Right atrium auricular region (tissue), 2 donors: Measurements from ENCODE around the gene HSD17B11. TPM values are rescaled to one million over a fixed set of nuclear protein-coding genes. Genes with fewer than 3 reads are reported as not detected.

Experiments
- DNase-seq: peaks from one replicate; pipeline ENCODE4 v3.0.0-alpha.2; 2019; ENCODE audit warnings: low spot score
- H3K27ac ChIP-seq, 2 donors: fragments of 200-600 bp; sonication (generic); 1 replicate in 1 of 2; 2 replicates in 1 of 2; pipeline ENCODE4 v1.5.1; 2016 to 2019
- H3K27me3 ChIP-seq, 2 donors: fragments of 200-600 bp; sonication (generic); one replicate each; pipeline versions ENCODE4 v1.5.1 to v1.6.0; 2017 to 2019
- H3K36me3 ChIP-seq: fragments of 200-600 bp; sonication (generic); one replicate; pipeline ENCODE4 v1.5.1; 2016
- H3K4me1 ChIP-seq, 2 donors: fragments of 200-600 bp; sonication (generic); one replicate each; pipeline versions ENCODE4 v1.5.1 to v1.6.0; 2017 to 2019
- H3K4me3 ChIP-seq, 2 donors: fragments of 200-600 bp; sonication (generic); 1 replicate in 1 of 2; 2 replicates in 1 of 2; pipeline ENCODE4 v1.5.1; 2017 to 2019; ENCODE audit warnings: mild to moderate bottlenecking in 1 of 2, moderate library complexity in 1 of 2
- H3K9me3 ChIP-seq, 2 donors: fragments of 200-600 bp; sonication (generic); one replicate each; pipeline ENCODE4 v1.5.1; 2019
- total RNA-seq, 2 donors: library from RNA; depleted of rRNA; stranded (reverse); fragments of >200 nt; gene quantifications; one replicate each; pipeline ENCODE4 v1.1.0, GENCODE V29; 2016
- TF ChIP-seq, protein P1 (sequence below), 2 donors: fragments of 200-600 bp; sonication (generic); IDR thresholded peaks; one replicate each; pipeline ENCODE4 v1.5.1; 2019; ENCODE audit warnings: antibody characterized with exemption in 2 of 2

The HSD17B11 gene
- total RNA-seq, 2 donors from 2014 or later: 32.4 to 33.8 TPM

DNA sequence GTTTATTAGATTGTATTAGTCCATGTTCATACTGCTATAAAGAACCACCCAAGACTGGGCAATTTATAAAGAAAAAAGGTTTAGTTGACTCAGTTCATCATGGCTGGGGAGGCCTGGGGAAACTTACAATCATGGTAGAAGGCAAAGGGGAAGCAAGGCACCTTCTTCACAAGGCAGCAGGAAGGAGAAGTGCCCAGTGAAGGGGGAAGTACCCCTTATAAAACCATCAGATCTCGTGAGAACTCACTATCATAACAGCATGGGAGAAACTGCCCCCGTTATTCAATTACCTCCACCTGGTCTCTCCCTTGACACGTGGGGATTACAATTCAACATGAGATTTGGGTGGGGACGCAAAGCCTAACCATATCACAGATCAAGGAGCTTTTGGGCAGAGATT lies 60.2 kb downstream of the HSD17B11 start:
- Histone ChIP-seq H3K36me3 (peaks cover 19% of the 10 kb centered on the region), H3K27ac (no peak overlapping the region), H3K4me1 (no peaks in the 10 kb centered on the region), H3K4me3 (no peak overlapping the region), H3K27me3 (no peaks in the 10 kb centered on the region), H3K9me3 (peaks cover 0 to 24% of the 10 kb centered on the region in 2 donors)
- TF ChIP-seq, protein P1, sequence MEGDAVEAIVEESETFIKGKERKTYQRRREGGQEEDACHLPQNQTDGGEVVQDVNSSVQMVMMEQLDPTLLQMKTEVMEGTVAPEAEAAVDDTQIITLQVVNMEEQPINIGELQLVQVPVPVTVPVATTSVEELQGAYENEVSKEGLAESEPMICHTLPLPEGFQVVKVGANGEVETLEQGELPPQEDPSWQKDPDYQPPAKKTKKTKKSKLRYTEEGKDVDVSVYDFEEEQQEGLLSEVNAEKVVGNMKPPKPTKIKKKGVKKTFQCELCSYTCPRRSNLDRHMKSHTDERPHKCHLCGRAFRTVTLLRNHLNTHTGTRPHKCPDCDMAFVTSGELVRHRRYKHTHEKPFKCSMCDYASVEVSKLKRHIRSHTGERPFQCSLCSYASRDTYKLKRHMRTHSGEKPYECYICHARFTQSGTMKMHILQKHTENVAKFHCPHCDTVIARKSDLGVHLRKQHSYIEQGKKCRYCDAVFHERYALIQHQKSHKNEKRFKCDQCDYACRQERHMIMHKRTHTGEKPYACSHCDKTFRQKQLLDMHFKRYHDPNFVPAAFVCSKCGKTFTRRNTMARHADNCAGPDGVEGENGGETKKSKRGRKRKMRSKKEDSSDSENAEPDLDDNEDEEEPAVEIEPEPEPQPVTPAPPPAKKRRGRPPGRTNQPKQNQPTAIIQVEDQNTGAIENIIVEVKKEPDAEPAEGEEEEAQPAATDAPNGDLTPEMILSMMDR (IDR thresholded peaks at IDR 0.05): no peak
- DNase-seq: no peak

DNA sequence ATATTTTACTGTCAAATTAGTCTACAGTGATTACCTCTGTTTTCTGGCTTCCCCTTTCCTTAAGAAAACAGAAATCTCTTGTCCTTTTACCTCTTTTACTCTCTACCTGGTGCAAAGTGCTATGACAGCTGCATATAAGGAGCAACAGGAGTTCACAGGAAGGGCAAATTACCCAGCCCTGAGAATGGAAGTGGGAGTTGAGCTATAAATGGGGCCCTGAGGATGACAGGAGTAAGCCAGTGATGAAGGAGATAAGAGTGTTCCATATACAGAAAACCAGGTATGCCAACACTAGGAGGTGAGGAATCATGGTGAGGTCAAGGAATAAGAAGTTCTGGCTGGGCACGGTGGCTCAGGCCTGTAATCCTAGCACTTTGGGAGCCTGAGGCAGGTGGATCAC lies 63.9 kb downstream of the HSD17B11 start:
- DNase-seq: no peak
- no peak overlapping the region for H3K4me3 ChIP-seq
- H3K36me3 ChIP-seq: no peaks in the 10 kb centered on the region
- no peaks in the 10 kb centered on the region for H3K9me3 ChIP-seq
- no peaks in the 10 kb centered on the region for H3K4me1 ChIP-seq
- H3K27ac ChIP-seq: no peak overlapping the region
- TF ChIP-seq, protein P1 (IDR thresholded peaks at IDR 0.05): no peak
- no peaks in the 10 kb centered on the region for H3K27me3 ChIP-seq

DNA sequence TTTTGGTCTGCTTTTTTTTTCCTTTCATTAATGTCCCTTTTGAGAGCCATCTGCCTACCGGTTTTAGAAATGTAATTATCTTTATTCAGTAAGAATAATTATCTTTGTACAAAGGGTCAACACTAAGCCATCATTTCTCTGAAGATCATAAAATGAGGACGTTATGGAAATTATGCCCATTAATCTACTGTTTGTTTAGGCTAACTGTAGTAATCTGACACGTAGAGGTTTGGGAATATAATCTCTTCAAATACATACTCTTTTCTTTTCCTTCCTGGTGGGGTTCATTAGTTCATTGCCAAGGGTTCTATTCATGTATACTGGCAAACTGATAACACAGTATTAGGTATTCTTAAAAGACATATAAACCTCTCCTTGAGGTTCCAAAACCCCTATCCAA lies 64.5 kb downstream of the HSD17B11 start:
- Histone ChIP-seq H3K36me3 (no peaks in the 10 kb centered on the region), H3K9me3 (no peaks in the 10 kb centered on the region), H3K27ac (no peak overlapping the region), H3K4me1 (no peaks in the 10 kb centered on the region), H3K4me3 (no peak overlapping the region), H3K27me3 (no peaks in the 10 kb centered on the region)
- TF ChIP-seq, protein P1 (IDR thresholded peaks at IDR 0.05): no peak
- DNase-seq: no peak

DNA sequence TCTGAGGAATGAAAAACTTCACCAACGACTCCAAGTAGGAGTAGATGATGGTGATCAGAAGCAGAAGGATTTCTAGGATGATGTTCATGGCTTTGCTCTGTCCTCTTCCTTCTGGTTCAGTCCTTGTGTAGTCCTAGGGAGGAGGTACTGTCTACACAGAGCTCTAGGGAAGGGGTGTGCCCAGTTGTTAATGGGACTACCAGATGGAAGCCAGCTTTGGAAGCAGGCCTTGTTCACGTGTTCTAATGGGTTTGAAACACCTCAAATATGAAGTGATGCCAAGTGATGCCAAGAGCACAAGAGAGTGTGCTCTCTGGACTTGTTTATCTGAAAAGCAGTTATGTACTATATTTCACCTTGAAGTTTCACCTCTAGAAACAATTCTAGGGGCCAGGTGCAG lies 68.2 kb downstream of the HSD17B11 start, which contains the start of gene HSD17B13:
TSS of gene HSD17B13 (minus strand) at position 129 of the 400 bp plus-strand sequence. CDS start at position 88, 41 bp downstream.
- H3K27ac ChIP-seq: no peak within 1 kb of the TSS
- H3K9me3 ChIP-seq: no peaks in the 10 kb centered on the region

DNA sequence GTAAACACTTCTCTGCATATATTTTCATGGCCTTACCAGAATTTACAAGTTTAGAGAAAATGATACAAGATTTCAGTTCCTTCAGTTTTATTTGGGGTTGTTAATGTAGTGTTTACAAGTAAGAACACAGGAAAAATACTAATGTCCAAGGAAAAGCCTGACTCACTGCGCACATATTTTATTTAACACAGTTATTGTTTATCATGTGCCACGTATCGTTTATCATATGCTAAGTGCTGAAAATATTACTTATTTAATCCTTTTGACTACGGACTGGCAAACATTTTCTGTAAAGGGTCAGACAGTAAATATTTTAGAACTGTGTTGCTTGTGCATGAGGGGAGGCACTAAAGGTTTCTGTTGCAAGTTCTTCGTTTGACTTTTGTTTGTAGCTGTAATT lies 69.1 kb downstream of the HSD17B11 start:
- TF ChIP-seq, protein P1 (IDR thresholded peaks at IDR 0.05): no peak
- Histone ChIP-seq H3K27ac (no peak overlapping the region), H3K27me3 (no peaks in the 10 kb centered on the region), H3K4me3 (no peak overlapping the region), H3K36me3 (no peaks in the 10 kb centered on the region), H3K4me1 (no peaks in the 10 kb centered on the region), H3K9me3 (no peaks in the 10 kb centered on the region)
- DNase-seq: no peak

More for the DNA sequence above, 68.2 kb downstream of the HSD17B11 start, which contains the start of gene HSD17B13:
- Histone ChIP-seq H3K27me3 (no peaks in the 10 kb centered on the region), H3K36me3 (no peaks in the 10 kb centered on the region), H3K4me3 (no peak within 1 kb of the TSS), H3K4me1 (no peaks in the 10 kb centered on the region)
- no peak for DNase-seq
- TF ChIP-seq, protein P1 (IDR thresholded peaks at IDR 0.05): no peak

DNA sequence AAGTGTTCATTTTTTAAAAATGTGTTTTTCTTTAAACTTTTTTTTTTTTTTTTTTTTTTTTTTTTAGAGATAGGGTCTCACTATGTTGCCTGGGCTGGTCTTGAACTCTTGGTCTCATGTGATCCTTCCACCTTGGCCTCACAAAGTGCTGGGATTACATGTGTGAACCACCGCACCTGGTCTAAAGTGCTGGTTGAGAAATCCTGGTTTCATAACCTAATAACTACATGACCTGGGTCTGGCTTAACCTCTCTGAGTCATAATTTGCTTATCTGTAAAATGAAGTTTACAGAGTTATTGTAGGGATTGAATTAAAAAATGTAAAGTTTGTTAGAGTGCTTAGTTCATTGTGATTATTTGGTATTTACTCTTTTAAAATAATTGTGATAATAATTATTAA lies 73.5 kb downstream of the HSD17B11 start:
- DNase-seq: no peak
- no peaks in the 10 kb centered on the region for H3K9me3 ChIP-seq
- TF ChIP-seq, protein P1 (IDR thresholded peaks at IDR 0.05): no peak

More for the DNA sequence above, 73.5 kb downstream of the HSD17B11 start:
- no peak overlapping the region for H3K4me3 ChIP-seq
- H3K4me1 ChIP-seq: peaks cover 0 to 9% of the 10 kb centered on the region in 2 donors
- H3K27ac ChIP-seq: no peak overlapping the region
- H3K36me3 ChIP-seq: no peaks in the 10 kb centered on the region
- no peaks in the 10 kb centered on the region for H3K27me3 ChIP-seq
